Activated CD4-positive, alpha-beta T cell treated with anti-CD3 and anti-CD28 coated beads, Interleukin-2, amount 10 ng/mL, durations not matched to agents 24 days and 14 days (primary cell): ENCODE results near the gene QSOX2. TPM values are rescaled to one million over a fixed set of nuclear protein-coding genes. Genes with fewer than 3 reads are reported as not detected.
A peak's percentile ranks its signal among the peaks of the same experiment; 100 is the strongest.
"Not testable (repeated sequence)": the region's sequence is repeated elsewhere in the genome, so short reads cannot be mapped to it uniquely, and the experiment has no call there.

Experiments used
- DNase-seq: peaks from one replicate; pipeline ENCODE4 v3.0.0; 2022
- H3K27ac Mint-ChIP-seq: one replicate; pipeline ENCODE4 v1.8.0; 2022; ENCODE audit warnings: mild to moderate bottlenecking, mixed read lengths
- H3K27me3 Mint-ChIP-seq: one replicate; pipeline ENCODE4 v1.8.0; 2022; ENCODE audit warnings: mixed read lengths
- H3K36me3 Mint-ChIP-seq: one replicate; pipeline ENCODE4 v1.8.0; 2022; ENCODE audit warnings: low read depth, mild to moderate bottlenecking, mixed read lengths
- H3K4me1 Mint-ChIP-seq: one replicate; pipeline ENCODE4 v1.8.0; 2021; ENCODE audit warnings: mixed read lengths
- H3K4me3 Mint-ChIP-seq: one replicate; pipeline ENCODE4 v1.8.0; 2022; ENCODE audit warnings: mild to moderate bottlenecking, moderate library complexity, mixed read lengths
- H3K9me3 Mint-ChIP-seq: one replicate; pipeline ENCODE4 v1.8.0; 2021; ENCODE audit warnings: mixed read lengths
- intact Hi-C: fragments of 100-400 bp; cut with micrococcal nuclease; formaldehyde crosslinking; loops from one replicate; pipeline ENCODE4 v1.15.1; 2023
- total RNA-seq: library from RNA; stranded (reverse); gene quantifications from 2 replicates; pipeline ENCODE4 v1.2.3, GENCODE V29; 2022

QSOX2 gene
- total RNA-seq, 1 donor from 2014 or later, result 28.0 TPM

DNA sequence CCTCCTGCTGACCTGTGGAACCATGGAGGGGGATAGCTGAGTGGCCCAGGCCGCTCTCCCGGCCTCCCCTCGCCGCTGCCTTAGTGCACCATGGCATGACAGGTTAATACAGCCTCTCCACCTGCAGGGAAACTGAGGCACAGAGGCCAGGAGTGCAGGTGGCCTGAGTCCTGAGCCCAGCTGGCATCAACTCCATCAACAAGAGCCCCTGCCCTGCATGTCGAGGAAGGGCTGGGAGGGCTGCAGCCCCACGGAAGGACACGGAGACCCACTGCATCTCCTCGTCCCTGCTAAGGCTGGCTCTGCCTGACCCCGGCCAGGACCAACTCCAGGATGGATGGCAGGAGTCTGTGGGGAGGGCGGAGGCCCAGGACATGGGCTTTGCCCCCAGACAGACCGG is 31.1 kb upstream of the QSOX2 start:
- intact Hi-C loops, result no loop called here
- H3K4me3 Mint-ChIP-seq, result no peak overlapping the region
- no peaks in the 10 kb centered on the region for H3K4me1 Mint-ChIP-seq
- H3K27me3 Mint-ChIP-seq, result no peaks in the 10 kb centered on the region
- H3K9me3 Mint-ChIP-seq, result no peaks in the 10 kb centered on the region
- H3K27ac Mint-ChIP-seq, result no peak overlapping the region
- no peaks in the 10 kb centered on the region for H3K36me3 Mint-ChIP-seq
- no peak for DNase-seq

GRCh38 chr9:136275655-136276429 is 30.2 kb upstream of the QSOX2 start:
- intact Hi-C loops, result no loop called here
- no peaks in the 10 kb centered on the region for H3K9me3 Mint-ChIP-seq
- H3K27me3 Mint-ChIP-seq, result no peaks in the 10 kb centered on the region

GRCh38 chr9:136274786-136275654 is 29.4 kb upstream of the QSOX2 start:
- Mint-ChIP-seq H3K4me3 (no peak overlapping the region), H3K9me3 (no peaks in the 10 kb centered on the region), H3K4me1 (no peaks in the 10 kb centered on the region), H3K27ac (no peak overlapping the region), H3K27me3 (no peaks in the 10 kb centered on the region), H3K36me3 (no peaks in the 10 kb centered on the region)
- DNase-seq, result no peak
- intact Hi-C loops, result no loop called here

More at GRCh38 chr9:136275655-136276429, 30.2 kb upstream of the QSOX2 start:
- Mint-ChIP-seq H3K4me1 (no peaks in the 10 kb centered on the region), H3K4me3 (no peak overlapping the region), H3K27ac (no peak overlapping the region), H3K36me3 (no peaks in the 10 kb centered on the region)
- DNase-seq, result no peak

DNA sequence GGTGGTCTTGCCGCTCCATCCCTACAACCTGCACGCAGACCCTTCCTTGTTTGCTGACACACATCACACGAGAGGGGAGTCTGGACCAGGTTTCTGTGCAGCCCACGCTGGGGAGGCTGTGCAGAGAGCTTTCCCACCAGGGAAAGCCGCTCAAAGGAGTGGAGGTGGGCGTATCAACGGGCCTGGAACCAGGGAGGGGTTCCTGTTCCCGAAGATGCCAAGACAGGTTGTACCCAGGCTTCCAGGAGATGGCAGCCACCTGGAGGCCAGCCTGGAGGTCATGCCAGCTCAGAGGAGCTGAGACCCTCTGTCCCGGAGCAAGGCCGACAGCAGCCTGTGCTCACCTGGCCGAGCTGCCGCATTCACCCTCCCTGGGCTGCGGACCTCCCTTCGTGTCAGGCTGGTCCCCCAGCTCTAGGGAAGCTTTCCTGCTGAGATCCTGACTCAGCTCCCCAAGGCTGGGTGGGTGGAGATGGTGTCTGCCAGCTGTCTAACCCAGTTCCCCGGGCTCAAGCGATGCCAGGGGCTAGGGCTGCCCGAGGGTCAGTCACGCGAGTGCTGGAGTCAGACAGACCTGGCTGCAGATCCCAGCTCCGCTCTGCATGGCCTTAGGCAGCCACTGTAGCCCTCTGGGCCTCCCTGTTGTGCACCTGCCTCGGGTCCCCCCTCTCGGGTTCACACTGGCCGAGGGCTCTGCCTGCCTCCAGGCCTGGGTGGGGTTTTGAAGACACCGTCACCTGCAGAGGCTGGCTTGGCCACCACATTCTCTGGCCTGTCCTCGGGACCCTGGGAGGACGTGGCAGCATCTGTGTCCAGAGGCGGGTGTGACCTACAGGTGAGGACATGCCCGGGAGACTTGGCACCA is 28.5 kb upstream of the QSOX2 start:
- H3K27me3 Mint-ChIP-seq, result peaks cover 4% of the 10 kb centered on the region
- H3K4me1 Mint-ChIP-seq, result no peaks in the 10 kb centered on the region
- intact Hi-C loops, result no loop called here
- no peak overlapping the region for H3K4me3 Mint-ChIP-seq
- H3K27ac Mint-ChIP-seq, result no peak overlapping the region
- no peaks in the 10 kb centered on the region for H3K9me3 Mint-ChIP-seq
- no peak for DNase-seq
- H3K36me3 Mint-ChIP-seq, result no peaks in the 10 kb centered on the region

GRCh38 chr9:136273244-136273865 is 27.7 kb upstream of the QSOX2 start:
- no peak overlapping the region for H3K4me3 Mint-ChIP-seq
- no peak for DNase-seq
- intact Hi-C loops, result no loop called here
- H3K4me1 Mint-ChIP-seq, result no peaks in the 10 kb centered on the region
- no peak overlapping the region for H3K27ac Mint-ChIP-seq
- no peaks in the 10 kb centered on the region for H3K9me3 Mint-ChIP-seq
- peaks cover 9% of the 10 kb centered on the region for H3K27me3 Mint-ChIP-seq
- H3K36me3 Mint-ChIP-seq, result no peaks in the 10 kb centered on the region

DNA sequence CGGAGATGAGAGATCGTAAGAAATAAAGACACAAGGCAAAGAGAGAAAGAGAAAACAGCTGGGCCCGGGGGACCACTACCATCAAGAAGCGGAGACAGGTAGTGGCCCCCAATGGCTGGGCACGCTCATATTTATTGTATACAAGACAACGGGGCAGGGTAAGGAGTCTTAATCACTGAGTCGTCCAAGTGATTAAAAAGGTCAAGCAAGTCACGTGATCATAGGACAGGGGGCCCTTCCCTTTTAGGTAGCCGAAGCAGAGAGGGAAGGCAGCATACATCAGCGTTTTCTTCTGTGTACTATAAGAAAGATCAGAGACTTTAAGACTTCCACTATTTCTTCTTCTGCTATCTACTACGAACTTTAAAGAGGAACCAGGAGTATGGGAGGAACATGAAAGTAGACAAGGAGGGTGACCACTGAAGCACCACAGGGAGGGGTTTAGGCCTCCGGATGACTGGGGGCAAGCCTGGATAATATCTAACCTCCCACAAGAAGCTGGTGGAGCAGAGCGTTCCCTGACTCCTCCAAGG is 24.6 kb upstream of the QSOX2 start:
- intact Hi-C loops, result no loop called here
- no peaks in the 10 kb centered on the region for H3K36me3 Mint-ChIP-seq
- H3K4me1 Mint-ChIP-seq, result peaks cover 4% of the 10 kb centered on the region
- no peaks in the 10 kb centered on the region for H3K9me3 Mint-ChIP-seq
- peaks cover 12% of the 10 kb centered on the region for H3K27me3 Mint-ChIP-seq
- no peak overlapping the region for H3K4me3 Mint-ChIP-seq
- no peak overlapping the region for H3K27ac Mint-ChIP-seq
- DNase-seq, result no peak

- H3K4me3 Mint-ChIP-seq, result no peak overlapping the region
- H3K9me3 Mint-ChIP-seq, result no peaks in the 10 kb centered on the region
- DNase-seq, result no peak
- H3K36me3 Mint-ChIP-seq, result no peaks in the 10 kb centered on the region
- intact Hi-C loops, result no loop called here
- H3K27me3 Mint-ChIP-seq, result peaks cover 12% of the 10 kb centered on the region
- no peak overlapping the region for H3K27ac Mint-ChIP-seq
- H3K4me1 Mint-ChIP-seq, result peaks cover 4% of the 10 kb centered on the region
Observed at GRCh38 chr9:136268735-136269134, 23.1 kb upstream of the QSOX2 start.

GRCh38 chr9:136268318-136268717 is 22.7 kb upstream of the QSOX2 start:
- intact Hi-C loops, result no loop called here
- H3K4me1 Mint-ChIP-seq, result peaks cover 4% of the 10 kb centered on the region
- no peak for DNase-seq
- no peak overlapping the region for H3K27ac Mint-ChIP-seq
- peak overlapping the region; percentile 70 for H3K4me3 Mint-ChIP-seq
- no peaks in the 10 kb centered on the region for H3K36me3 Mint-ChIP-seq
- no peaks in the 10 kb centered on the region for H3K9me3 Mint-ChIP-seq
- H3K27me3 Mint-ChIP-seq, result peaks cover 12% of the 10 kb centered on the region

DNA sequence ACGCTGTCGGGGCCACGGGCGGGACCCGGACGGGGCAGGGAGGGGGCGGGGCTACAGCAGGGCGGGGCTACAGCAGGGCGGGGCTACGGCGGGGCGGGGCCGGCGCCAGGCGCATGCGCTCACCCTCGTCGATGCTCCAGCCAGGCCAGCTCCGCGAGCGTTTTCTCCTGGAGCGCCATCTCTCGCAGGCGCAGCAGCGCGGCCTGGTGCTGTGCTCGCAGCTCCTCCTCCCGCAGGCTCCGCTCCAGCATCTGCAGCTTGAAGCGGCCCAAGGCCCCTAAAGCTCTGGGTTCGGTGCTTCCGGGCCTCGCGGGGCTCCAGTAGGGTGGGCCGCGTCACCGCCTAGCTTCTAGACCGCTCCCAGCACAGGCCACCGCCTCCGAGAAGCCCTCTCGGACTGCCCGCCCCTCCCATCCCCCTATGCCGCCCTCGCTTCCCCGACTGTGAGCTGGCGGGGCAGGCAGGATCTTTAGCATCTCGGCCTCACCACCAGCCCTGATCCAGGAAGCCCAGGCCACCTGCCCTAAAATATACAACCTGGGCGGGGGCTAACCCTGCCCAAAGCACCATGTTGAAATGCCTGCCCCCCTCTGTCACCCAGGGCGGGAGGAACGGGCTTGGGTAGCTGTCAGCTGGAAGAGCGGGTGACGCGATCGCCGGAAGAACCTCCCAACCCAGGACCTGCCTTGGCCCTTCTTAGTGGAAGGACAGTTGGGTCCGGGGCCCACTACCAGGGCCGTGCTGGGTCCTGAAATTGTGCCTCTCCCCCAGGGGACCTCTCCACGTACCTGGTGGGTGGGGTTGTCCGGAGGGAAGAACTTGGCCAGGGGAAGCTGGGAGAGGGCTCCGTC is 21.9 kb upstream of the QSOX2 start:
- intact Hi-C loops, result loop anchor here (1.0 kb wide), 1 partner anchor 23 kb away; no protein-coding TSS in a partner anchor
- H3K4me3 Mint-ChIP-seq, result peak overlapping the region; percentile 70
- peaks cover 4% of the 10 kb centered on the region for H3K4me1 Mint-ChIP-seq
- no peaks in the 10 kb centered on the region for H3K36me3 Mint-ChIP-seq
- no peaks in the 10 kb centered on the region for H3K9me3 Mint-ChIP-seq
- H3K27me3 Mint-ChIP-seq, result peaks cover 12% of the 10 kb centered on the region
- DNase-seq, result peak; percentile 94
- H3K27ac Mint-ChIP-seq, result peak overlapping the region; percentile 80

DNA sequence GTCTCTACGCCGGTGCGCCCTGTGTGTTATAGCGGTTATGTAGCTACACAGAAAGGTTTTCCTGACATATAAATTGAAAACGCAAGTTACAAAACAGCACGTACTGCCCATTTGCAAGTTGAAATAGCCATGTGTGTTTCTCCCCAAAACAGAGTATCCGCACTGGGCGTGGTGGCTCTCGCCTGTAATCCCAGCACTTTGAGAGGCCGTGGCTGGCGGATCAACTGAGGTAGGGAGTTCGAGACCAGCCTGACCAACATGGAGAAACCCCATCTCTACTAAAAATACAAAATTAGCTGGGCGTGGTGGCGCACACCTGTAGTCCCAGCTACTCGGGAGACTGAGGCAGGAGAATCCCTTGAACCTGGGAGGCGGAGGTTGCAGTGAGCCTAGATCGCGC is 21.0 kb upstream of the QSOX2 start:
- DNase-seq, H3K9me3 Mint-ChIP-seq, H3K4me1 Mint-ChIP-seq, H3K36me3 Mint-ChIP-seq: not testable (repeated sequence)
- Mint-ChIP-seq H3K4me3 (peak overlapping the region; percentile 70), H3K27me3 (peaks cover 12% of the 10 kb centered on the region), H3K27ac (peak overlapping the region; percentile 72)
- intact Hi-C loops, result loop anchor here (1.0 kb wide), 1 partner anchor 22 kb away; no protein-coding TSS in a partner anchor

GRCh38 chr9:136265561-136266355 is 20.1 kb upstream of the QSOX2 start:
- DNase-seq, result no peak
- no peak overlapping the region for H3K27ac Mint-ChIP-seq
- intact Hi-C loops, result no loop called here

More at GRCh38 chr9:136265561-136266355, 20.1 kb upstream of the QSOX2 start:
- Mint-ChIP-seq H3K9me3 (no peaks in the 10 kb centered on the region), H3K4me3 (no peak overlapping the region), H3K27me3 (peaks cover 12% of the 10 kb centered on the region), H3K4me1 (peaks cover 4% of the 10 kb centered on the region), H3K36me3 (no peaks in the 10 kb centered on the region)
